Endometrium (tissue), 2 donors: ENCODE measurements around the gene PPP1R14C.

ENCODE experiments used
- FAIRE-seq: peaks from 2 replicates; lab custom pipeline; 2012; peaks lifted over from hg19 to GRCh38; lab: Jason Lieb, UNC
- donor health status: control.
- donor health status: control.

PPP1R14C gene

DNA sequence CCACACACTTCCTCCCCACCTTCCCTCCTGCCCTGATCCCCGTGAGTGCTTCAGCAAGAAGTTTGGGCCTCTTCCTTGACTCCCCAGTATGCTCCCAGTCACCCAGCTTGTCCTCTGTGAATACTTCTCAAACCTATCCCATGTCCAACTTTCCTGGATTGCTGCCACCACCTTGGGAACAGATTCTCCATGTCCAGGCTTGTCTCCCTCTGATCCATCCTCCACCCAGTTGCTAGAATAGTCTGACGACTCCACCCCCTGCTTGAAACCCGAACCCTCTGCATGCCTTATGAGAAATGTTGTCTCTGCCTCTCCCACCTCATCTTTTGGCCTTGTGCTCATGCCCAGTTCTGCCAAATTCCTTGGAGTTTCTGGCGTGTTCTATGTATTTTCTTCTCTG is 108.0 kb downstream of the PPP1R14C start:
- no peak for FAIRE-seq

DNA sequence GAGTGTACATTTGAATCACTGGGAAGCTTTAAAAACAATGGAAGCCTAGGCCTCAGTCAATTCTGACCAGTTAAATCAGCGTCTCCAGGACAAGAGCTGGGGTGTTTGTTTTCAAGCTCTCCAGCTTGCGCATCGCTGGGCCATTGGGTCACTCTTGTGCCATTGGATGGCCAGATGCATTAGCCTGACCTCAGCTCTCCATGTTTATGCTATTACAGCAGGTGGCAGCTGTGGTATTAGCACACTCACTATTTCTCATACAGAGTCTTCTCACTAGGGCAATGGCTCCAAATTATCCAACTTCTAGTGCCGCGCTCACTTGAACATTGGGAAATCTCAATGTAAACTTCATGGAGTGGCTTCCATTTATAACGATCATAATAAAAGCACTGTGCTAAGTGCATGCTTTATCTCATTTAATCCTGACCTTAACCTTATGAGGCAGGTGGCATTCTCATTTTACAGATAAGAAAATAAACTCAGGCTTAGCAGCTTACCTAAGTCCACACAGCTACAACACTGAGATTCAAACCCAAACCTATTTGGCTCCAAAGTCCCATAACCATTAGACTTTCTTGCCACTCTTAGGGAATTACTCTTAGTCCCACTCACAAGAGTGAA is 108.8 kb downstream of the PPP1R14C start:
- FAIRE-seq = no peak

DNA sequence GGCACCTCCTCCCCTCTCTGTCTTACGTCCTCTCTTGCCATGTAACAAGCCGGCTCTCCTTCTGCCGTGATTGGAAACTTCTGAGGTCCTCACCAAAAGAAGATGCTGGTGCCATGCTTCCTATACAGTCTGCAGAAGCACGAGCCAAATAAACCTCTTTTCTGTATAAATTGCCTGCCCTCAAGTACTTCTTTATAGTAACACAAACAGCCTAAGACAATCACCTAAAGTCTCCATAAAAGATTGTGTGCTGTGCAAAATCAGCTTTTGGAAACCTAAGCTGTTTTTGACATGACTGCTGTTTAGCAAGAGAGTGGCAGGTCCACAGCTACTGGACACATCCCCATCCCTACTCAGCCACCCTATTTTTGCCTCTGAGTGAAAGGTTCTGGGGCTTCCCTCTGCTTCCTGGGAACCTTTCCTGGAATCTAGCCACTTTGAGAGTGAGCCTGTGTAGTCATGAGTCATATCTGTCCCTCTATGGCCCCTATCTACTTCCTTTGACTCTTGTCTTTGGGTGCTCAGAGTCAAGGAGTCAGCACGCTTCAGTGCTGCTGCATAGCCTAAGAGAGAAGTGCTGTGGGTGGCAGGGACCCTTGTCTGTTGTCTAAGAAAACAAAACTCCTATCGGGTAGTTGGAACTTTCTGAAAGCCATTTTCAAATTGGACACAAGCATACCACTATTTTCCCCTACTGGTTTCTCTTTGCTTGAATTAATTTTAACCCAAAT is 110.0 kb downstream of the PPP1R14C start:
- no peak for FAIRE-seq

DNA sequence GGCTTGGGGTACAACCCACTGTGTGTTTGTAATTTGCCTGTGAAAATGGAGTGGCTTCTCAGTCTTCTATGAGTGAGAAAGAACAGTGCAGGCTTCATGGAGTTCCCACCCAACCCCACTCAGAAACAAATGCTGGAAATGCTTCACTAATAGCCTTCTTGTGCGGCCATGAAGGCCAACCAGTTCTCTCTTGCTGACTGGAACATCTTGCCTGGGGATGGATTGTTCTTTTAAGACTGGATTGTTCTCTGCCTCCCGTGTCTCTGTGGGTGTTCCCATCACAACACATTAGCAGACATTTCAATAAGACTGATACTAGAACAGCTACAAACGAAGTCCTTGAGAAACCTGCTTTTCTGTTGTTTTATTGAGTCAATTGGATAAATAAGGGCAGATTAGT is 110.6 kb downstream of the PPP1R14C start:
- no peak for FAIRE-seq

- no peak for FAIRE-seq
Measured at GRCh38 chr6:150254770-150255169, 111.9 kb downstream of the PPP1R14C start.

DNA sequence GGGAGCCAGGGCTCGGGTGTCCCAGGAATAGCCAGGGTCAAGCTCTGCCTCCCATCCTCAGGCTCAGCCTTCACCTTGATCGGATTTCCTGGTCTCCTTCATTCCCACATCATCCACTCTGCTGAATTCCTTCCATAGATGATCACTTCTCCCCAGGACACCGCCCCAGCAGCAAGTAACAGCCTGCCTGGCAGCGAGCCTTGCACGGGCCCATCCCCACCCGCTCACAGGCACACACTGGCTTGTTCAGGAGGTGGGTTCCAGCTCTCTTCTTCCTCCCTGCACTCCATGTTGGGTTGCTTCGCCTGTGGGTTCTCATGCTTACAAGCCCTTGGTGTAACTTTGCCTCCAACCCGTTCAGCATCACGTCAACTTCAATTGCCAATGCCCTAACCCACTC is 113.0 kb downstream of the PPP1R14C start:
- no peak for FAIRE-seq

DNA sequence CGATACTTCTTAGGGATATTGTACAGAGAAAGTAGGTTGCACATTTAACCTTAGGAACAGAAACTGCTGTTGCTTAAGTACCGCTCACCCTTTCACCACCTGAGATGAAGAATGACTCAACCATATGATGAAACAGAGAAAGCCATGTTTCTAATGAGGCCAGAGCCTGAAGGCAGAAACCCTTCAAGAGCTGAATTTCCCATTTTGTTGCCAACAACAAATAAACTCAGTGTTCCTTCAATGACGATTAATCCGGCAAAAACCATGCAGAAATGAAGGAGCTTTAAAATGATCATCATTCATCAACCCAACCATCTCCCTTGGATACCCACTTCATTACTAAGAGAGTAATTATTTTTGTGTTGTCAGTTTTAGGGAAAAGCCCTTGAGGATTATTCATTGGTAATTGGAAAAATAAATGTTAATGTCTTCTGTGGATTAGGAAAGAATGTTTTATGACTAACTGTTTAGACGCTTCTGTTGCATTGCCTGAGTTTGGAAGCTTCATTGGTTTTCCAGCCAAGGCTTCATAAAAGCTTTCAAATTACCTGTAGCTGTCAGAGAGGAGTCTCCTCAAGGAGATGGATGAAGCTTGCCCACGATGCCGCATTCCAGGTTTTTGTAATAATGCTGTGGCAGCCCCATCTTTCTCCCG is 113.9 kb downstream of the PPP1R14C start:
- FAIRE-seq = no peak

GRCh38 chr6:150258381-150258780 is 115.5 kb downstream of the PPP1R14C start:
- no peak for FAIRE-seq

DNA sequence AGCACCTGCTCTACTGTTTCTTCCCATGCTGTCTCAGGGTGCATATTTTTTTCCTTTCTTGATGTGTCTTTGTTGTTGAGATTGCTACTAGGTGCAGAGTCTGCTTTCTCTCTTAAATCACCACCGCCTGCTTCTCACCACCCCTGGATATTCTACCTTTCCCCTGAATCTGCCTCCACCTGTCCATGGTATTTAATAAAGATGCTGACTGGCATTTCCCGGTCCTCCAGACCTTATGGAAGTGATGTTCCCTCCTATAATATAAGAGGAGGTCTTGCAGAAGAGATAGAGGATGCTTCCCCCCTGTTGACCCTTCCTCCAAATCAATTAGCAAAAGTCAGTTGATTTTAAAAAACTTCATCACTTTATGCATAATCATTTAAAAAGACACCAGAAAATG is 118.1 kb downstream of the PPP1R14C start:
- FAIRE-seq = no peak

DNA sequence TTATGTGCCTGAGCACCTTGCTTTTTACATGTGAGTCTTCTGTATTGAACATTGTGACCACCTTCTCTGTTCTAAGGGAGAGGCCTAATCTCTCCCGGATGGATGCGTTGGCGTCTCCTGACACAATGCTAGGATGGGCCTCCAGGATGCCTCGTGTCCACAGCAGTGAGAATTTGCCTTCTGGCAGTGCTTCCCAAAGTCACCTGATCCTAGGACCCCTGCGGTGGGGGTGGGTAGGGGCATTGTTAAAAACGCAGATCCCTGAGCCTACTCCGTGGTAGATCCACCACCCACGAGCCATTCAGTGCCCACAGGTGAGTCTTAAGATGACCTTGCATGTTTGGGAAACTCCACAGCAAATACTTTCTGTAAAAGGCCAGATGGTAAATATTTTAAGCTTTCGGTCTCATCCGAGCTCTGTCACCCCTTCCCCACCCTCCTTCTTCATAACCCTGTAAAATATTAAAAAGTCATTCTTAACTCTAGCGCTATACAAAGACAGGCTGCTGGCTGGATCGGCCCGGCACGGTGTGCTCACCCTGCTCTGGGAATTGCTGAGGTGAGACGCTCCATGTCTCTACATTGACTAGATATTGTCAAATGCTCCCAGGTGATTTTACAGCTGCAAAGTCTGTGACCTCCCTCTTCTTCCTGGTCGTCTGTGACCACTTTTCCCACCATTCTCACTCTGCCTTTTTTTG is 119.3 kb downstream of the PPP1R14C start:
- FAIRE-seq = no peak

GRCh38 chr6:150263765-150264404 is 121.0 kb downstream of the PPP1R14C start:
- FAIRE-seq = no peak

GRCh38 chr6:150266309-150266708 is 123.5 kb downstream of the PPP1R14C start:
- FAIRE-seq = no peak

DNA sequence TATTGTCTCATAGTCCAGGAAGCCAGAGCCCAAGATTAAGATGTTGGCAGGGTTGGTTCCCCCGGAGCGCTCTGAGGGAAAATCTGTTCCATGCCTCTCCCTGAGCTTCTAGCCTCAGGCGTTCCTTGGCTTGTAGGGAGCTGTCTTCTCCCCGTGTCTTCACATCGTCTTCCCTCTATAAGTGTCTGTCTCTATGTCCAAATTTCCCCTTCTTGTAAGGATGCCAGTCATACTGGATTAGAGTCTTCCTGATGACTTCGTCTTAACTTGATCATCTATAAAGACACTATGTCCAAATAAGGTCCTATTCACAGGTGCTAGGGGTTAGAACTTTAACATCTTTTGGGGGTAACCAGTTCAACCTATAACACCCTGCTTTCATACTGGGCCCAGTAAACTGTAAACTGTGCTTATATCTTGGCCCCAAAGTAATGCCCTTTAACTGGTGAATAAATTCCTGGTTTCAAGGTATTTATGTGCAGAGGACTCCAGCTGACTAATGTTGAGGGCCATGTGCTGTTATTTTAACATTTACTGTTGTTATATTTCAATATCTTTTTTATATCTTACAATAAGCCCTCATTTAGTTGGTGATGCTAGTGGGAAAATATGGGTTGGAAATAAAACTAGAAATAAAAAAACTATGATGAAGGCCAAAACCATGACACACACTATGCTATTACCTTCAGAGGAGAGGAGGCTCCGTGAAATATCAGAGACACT is 124.3 kb downstream of the PPP1R14C start:
- no peak for FAIRE-seq

DNA sequence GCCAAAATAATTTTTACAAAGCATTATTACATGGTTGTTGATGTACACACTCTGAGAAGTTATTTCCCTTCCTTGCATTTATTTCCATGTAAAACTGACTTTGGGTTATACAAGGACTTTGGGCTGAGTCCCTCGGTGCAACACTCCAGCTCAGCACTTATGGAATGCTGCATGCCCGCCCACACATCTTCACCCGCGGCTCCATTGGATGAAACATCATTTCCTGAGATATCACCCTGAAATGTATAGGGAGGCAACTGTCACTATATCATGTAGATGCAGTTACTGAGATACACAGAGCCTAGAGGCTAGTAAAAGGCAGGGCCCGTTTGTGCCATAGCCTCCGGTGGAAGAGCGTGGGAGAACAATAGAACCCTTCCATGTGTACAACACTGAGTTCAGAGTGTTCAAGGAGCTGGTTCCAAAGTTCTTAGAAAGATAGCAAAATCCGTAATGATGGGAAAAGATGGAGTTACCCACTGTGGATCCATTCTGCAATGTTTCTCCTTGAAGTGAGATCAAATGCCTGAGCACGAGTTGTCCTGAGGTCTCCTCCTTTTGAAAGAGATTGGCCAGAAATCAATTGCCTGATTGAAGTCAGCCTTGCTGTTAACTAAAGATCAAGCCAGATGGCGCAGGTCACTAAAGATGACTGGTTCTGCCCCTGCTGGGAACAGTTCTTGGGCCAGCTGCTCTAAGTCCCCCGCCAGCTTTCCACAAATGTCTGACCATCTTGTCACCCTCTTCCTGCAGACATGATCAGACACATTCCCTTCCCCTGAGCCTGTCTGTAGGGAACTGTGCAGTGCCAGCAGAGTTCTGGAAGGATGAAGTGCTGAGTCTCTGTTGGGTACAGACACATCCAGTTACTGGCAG is 125.1 kb downstream of the PPP1R14C start:
- FAIRE-seq = no peak

DNA sequence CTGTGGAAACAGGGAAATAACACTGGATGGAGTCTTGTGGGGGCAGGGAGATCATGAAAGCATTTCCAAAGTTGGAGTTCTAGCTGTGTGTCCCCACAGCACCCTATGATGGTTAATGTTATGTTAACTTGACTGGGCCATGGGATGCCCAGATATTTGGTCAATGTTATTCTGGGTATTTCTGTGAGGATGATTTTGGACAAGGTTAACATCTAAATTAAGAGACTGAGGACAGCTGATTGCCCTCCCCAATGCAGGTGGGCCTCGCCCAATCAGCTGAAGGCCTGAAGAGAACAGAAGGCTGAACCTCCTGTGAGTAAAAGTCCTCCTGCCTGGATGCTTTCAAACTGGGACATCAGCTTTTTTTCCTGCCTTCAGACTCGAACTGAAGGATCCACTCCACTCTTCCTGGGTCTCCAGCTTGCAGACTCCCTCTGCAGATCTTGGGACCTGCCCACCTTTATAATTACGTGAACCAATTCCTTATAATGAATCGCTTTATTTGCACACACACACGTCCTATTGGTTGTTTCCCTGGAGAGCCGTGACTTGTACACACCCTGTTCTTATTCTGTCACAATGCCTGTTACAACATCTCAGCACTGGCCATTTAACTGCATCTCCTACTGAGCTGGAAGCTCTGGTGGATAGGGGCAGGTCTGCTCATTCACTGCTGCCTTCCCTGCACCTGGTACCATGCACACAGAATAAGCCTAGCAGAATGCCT is 126.4 kb downstream of the PPP1R14C start:
- no peak for FAIRE-seq

GRCh38 chr6:150269857-150270223 is 127.0 kb downstream of the PPP1R14C start:
- no peak for FAIRE-seq

DNA sequence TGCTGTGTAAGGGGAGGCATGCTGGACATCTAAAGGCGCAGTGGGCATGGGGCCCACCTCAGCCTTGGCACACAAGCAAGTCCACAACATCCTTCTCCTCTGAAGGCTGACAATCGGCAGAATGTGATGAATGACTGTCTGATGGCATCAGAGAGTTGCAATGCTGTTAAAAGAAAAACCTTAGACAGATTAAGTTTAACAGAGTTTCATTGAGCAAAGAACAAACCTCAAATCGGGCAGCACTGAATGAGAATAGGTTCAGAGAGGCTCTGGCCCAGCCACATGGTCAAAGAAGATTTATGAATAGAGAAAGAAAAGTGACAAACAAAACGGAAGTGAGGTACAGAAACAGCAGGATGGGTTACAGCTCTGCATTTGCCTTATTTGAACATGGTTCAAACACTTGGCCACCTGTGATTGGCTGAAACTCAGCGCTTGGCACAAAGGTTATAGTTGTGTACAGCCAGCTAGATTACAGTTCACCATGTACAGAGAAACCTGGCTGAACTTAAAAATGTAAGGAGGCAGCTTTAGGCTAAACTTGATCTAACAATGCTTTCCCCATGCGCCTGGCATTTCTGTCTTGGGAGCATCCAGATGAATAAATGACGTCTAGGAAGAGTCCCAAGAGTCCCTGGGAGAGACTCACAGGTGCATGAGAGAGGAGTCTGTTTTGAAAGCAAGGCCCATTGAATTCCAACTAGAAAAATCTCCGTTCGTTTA is 127.6 kb downstream of the PPP1R14C start:
- FAIRE-seq = no peak

GRCh38 chr6:150271172-150271500 is 128.3 kb downstream of the PPP1R14C start:
- FAIRE-seq = no peak

- FAIRE-seq = no peak
Measured at GRCh38 chr6:150271501-150272263, 128.8 kb downstream of the PPP1R14C start.
